Lower leg skin (tissue), 4 donors: Measurements from ENCODE around the gene PCLAF. TPM values are rescaled to one million over a fixed set of nuclear protein-coding genes. Genes with fewer than 3 reads are reported as not detected.
A peak's percentile ranks its signal among the peaks of the same experiment; 100 is the strongest.
"Not testable (repeated sequence)": the region's sequence is repeated elsewhere in the genome, so short reads cannot be mapped to it uniquely, and the experiment has no call there.

Experiments used
- DNase-seq, 2 donors: peaks; one replicate each; pipeline ENCODE4 v3.0.0-alpha.2; 2019; ENCODE audit warnings: low spot score in 2 of 2
- H3K4me3 ChIP-seq: fragments of 200-600 bp; sonication (generic); 2 replicates; pipeline ENCODE4 v1.5.1; 2017; ENCODE audit warnings: mild to moderate bottlenecking, low read depth; ENCODE audit not compliant: poor library complexity, severe bottlenecking
- POLR2A ChIP-seq, 2 donors: fragments of 450-650 bp; IDR thresholded peaks; one replicate each; pipeline ENCODE4 v1.6.1; 2016 to 2017; ENCODE audit warnings: antibody characterized with exemption in 2 of 2, mild to moderate bottlenecking in 1 of 2, moderate library complexity in 1 of 2
- WGBS, 2 donors: methylation state at CpG; one replicate each; pipeline ENCODE4 v1.1.5; 2018; 5-methylcytosine and 5-hydroxymethylcytosine counted together
- intact Hi-C: fragments of 100-400 bp; cut with DNase I; formaldehyde crosslinking; loops from one replicate; pipeline ENCODE4 v1.15.0; 2023; ENCODE audit warnings: low total_unique reads
- total RNA-seq, 4 donors: library from RNA; depleted of rRNA; stranded (reverse); fragments of >200 nt; gene quantifications; one replicate each; pipeline ENCODE4 v1.1.0, GENCODE V29; 2016
- TF ChIP-seq, protein P1 (sequence below), 3 donors: fragments of 450-650 bp; IDR thresholded peaks; one replicate each; pipeline ENCODE4 v1.5.1; 2016; ENCODE audit warnings: antibody characterized with exemption in 3 of 3, mild to moderate bottlenecking in 3 of 3, moderate library complexity in 2 of 3

PCLAF gene
- total RNA-seq, 4 donors from 2014 or later, result 1.2 to 2.2 (median 1.6) TPM; not detected in 1

DNA sequence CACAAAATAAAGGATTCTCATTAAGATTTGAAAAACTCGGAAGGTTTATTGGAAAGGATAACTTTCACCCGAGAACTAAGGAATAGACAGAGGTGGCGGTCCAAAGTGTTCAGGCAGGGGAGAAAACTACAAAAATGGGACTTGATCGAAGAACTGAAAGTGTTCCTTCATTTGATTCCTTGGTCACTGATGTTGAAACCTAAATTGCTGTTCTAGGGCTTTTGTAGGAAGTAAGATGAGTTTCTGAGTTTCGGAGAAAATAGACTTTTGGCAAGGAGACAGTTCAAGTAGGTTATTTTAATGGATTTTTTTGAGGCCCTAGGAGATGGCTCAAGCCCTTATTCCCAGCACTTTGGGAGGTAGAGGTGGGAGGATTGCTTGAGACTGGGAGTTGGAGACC lies 7.8 kb upstream of the PCLAF start:
- no peak for DNase-seq
- TF ChIP-seq, protein P1, sequence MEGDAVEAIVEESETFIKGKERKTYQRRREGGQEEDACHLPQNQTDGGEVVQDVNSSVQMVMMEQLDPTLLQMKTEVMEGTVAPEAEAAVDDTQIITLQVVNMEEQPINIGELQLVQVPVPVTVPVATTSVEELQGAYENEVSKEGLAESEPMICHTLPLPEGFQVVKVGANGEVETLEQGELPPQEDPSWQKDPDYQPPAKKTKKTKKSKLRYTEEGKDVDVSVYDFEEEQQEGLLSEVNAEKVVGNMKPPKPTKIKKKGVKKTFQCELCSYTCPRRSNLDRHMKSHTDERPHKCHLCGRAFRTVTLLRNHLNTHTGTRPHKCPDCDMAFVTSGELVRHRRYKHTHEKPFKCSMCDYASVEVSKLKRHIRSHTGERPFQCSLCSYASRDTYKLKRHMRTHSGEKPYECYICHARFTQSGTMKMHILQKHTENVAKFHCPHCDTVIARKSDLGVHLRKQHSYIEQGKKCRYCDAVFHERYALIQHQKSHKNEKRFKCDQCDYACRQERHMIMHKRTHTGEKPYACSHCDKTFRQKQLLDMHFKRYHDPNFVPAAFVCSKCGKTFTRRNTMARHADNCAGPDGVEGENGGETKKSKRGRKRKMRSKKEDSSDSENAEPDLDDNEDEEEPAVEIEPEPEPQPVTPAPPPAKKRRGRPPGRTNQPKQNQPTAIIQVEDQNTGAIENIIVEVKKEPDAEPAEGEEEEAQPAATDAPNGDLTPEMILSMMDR (IDR thresholded peaks at IDR 0.05), result no peak
- TF ChIP-seq POLR2A (IDR thresholded peaks at IDR 0.05), result no peak
- H3K4me3 ChIP-seq, result no peak overlapping the region
- intact Hi-C loops, result no loop called here
- WGBS, 2 donors, result 88 to 92% methylated on average over 5 of the region's 5 CpGs

DNA sequence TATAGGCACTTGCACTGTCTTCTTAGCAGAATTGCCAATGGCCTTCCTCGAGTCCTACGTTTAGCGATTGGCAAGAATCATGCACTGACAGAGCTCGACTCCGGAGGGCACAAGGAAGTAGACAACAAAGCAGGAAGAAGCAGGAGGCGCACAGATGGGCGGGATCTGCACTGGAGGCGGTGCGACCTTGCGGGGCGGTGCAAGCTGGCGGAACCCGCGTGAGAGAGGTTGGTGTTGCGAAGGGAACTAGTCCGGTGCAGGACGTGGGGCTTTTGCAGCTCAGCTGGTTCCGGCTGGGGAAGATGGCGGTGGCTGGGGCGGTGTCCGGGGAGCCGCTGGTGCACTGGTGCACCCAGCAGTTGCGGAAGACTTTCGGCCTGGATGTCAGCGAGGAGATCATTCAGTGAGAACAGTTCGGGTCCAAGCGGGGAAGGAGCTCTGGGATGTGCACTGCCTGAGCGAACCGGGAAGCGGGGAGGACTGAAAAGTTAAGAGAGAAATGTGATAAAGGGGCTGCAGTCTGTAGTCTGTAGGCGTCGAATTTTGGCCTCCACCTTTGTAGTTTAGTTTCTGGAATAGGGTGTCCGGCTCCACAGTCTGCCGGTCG lies 6.4 kb upstream of the PCLAF start, which contains the start of gene TRIP4:
Gene TRIP4 (plus strand): TSS at position 275 of the 607 bp plus-strand sequence. CDS start 28 bp downstream, at position 303.
- peak; percentile 94 to 99 for DNase-seq
- TF ChIP-seq, protein P1 (IDR thresholded peaks at IDR 0.05), result peak in 1 of 3 donors; percentile 41
- no peak for TF ChIP-seq POLR2A (IDR thresholded peaks at IDR 0.05)
- intact Hi-C loops, result no loop called here
- peak within 1 kb of the TSS; percentile 59 for H3K4me3 ChIP-seq
- WGBS, 2 donors, result 0 to 1% methylated on average over 35 of the region's 35 CpGs

DNA sequence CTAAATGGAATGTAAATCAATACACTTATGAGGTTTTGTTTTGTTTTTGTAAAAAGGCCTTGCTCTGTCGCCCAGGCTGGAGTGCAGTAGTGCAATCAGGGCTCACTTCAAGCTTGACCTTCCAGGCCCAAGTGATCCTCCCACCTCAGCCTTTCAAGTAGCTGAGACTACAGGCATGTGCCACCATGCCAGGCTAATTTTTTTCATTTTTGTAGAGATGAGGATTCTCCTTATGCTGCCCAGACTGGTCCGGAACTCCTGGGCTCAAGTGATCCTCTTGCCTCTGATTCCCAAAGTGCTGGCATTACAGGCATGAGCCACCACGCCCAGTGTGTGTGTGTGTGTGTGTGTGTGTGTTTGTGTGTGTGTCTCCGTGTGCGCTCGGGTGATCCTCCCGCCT lies 5.0 kb upstream of the PCLAF start:
- TF ChIP-seq, protein P1 (IDR thresholded peaks at IDR 0.05), result no peak
- TF ChIP-seq POLR2A (IDR thresholded peaks at IDR 0.05), result no peak
- H3K4me3 ChIP-seq, result no peak overlapping the region
- intact Hi-C loops, result no loop called here
- WGBS, 2 donors, result 93 to 94% methylated on average over 7 of the region's 7 CpGs
- peak in 1 of 2 donors; percentile 48 for DNase-seq

DNA sequence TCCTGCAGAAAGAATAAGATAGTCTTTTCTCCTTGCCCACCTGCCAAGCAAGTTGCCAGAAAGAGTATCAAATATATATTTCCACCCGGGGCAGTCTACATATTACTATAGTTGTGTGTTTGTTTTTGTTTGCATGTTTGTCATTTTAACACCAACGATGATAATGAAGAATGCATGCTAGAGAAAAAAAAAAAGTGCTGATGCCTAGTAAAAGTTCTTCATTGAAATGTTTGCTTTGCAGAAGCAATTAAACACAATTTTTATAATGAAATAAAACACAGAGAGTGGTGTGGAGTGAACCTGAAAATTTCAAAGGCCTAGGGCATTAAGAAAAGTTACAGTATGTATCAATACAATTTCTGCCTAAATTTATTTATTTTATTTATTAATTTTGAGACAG lies 2.5 kb upstream of the PCLAF start:
- WGBS, 2 donors, result 74 to 79% methylated on average over 2 of the region's 2 CpGs
- no peak for DNase-seq
- intact Hi-C loops, result no loop called here
- H3K4me3 ChIP-seq, result no peak overlapping the region
- TF ChIP-seq POLR2A (IDR thresholded peaks at IDR 0.05), result no peak
- TF ChIP-seq, protein P1 (IDR thresholded peaks at IDR 0.05), result no peak

DNA sequence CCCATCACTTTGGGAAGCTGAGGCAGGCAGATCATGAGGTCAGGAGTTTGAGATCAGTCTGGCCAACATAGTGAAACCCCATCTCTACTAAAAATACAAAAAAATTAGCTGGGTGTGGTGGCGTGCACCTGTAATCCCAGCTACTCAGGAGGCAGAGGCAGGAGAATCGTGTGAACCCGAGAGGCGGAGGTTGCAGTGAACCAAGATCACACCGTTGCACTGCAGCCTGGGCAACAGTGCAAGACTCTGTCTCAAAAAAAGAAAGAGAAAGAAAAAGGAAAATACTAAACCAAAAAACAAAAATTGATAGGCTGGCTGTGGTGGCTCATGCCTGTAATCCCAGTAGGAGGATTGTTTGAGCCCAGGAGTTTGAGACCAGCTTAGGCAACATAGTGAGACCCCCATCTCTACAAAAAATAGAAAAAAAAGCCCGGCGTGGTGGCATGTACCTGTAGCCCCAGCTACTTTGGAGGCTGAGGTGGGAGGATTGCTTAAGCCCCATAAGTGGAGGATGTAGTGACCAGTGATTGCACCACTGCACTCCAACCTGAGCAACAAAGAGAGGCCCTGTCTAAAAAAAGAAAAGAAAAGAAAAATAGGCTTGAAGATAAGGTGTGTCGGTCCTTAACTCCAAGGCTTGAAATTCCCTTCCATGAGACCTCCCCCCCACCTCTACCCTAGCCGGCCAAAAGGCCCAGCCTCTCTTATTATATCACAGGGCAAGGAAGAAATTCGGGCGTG lies 941 bp downstream of the PCLAF start:
- 57 to 60% methylated on average over 11 of the region's 11 CpGs for WGBS, 2 donors
- intact Hi-C loops, H3K4me3 ChIP-seq: not testable (repeated sequence)
- DNase-seq, result peak in 1 of 2 donors; percentile 32

DNA sequence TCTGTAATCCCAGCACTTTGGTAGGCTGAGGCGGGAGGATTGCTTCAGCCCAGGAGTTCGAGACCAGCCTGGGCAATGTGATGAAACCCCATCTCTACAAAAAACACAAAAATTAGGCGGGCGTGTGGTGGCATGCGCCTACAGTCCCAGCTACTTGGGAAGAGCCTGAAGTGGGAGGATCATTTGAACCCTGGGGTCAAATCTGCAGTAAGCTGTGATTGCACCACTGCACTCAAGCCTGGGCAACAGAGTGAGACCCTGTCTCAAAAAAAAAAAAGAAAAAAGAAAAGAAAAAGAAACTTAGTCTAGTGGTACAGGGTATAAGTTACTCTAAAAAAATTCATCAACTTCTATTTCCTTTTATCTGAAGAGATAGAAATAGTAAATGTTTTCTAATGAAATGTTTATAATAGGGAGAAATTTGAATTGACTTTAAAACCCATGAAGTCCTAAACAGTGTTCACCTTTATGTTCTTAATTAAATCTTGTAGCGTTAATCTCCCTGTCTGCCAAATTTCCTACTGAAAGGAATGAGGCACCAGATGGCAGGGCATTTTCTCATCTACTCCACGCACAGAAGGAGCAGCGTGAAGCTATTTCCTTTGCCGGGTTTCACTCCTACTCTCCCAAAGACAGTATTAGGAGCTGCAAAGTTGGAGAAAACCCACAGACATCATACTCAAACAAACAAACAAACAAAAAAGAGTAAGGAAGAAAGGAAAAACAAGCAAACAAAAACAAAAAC lies 1.9 kb downstream of the PCLAF start:
- no peak for TF ChIP-seq POLR2A (IDR thresholded peaks at IDR 0.05)
- TF ChIP-seq, protein P1 (IDR thresholded peaks at IDR 0.05), result no peak
- intact Hi-C loops, result no loop called here
- DNase-seq, result peak in 1 of 2 donors; percentile 40
- H3K4me3 ChIP-seq, result no peak overlapping the region
- WGBS, 2 donors, result 61 to 67% methylated on average over 9 of the region's 9 CpGs
